Activated effector memory CD4-positive, alpha-beta T cell treated with anti-CD3 and anti-CD28 coated beads, Interleukin-2, amount 50 U/mL, for 16 hours (primary cell): ENCODE results near the gene SHISAL1.

ENCODE experiments used
- DNase-seq: peaks from one replicate; pipeline ENCODE4 v3.0.0-alpha.2; 2020

The SHISAL1 gene

GRCh38 chr22:44312766-44313165, at the start of gene SHISAL1:
SHISAL1 (minus strand) TSS chr22:44312951; CDS start chr22:44300945, 12,006 bp downstream.
- no peak for DNase-seq

DNA sequence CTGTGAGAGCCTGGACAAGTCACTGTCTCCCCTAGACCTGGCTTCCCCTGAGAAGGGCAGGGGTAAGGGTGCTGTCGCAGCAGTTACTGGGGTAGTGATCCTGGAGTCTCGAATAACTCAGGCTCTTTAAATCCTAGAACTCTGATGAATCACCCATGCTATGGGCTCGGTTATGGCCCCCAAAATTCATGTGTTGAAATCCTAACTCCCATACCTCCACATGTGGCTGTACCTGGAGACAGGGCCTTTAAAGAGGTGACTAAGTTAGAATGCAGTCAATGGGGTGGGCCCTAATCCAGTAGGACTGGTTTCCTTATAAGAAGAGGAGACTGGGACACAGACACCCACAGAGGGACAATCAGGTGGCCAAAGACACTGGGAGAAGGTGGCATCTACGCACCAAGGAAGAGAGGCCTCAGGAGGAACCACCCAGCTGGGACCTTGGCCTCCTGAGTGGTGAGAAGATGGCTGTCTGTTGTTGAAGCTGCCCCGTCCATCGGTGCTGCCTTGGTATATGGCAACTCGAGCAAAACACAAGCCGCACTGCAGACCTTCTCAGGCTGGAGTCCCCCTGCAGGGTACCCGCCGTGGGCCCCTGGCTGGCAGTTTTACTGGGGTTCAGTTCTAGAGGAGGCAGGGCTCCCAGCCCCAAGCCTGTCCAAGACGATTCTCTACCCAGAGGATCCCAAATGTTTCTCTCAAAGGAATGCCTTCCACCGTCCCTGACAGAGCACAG, 48.8 kb upstream of the SHISAL1 start:
- no peak for DNase-seq

GRCh38 chr22:44360668-44361381, 48.1 kb upstream of the SHISAL1 start:
- DNase-seq: no peak

DNA sequence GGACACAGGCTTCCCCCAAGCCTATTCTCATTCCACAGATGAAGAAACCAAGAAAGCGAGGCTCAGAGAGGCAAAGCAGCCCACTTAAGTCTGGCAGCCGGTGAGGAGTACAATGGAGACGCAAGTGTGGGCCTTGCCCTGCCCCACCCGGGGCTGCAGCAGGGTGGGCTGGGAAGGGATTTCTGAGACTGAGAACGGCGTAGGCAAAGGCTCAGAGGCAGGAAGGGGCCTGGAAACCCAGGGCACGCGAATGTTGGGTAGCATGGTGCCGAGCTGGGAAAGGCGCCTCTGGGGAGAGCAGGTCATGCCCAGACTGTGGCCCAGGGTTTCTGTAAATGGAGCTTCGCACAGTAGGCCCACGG, 47.5 kb upstream of the SHISAL1 start:
- DNase-seq: no peak

- DNase-seq: no peak
Measured at GRCh38 chr22:44359496-44360110, 46.9 kb upstream of the SHISAL1 start.

GRCh38 chr22:44358709-44359440, 46.1 kb upstream of the SHISAL1 start:
- peak; percentile 42 for DNase-seq

DNA sequence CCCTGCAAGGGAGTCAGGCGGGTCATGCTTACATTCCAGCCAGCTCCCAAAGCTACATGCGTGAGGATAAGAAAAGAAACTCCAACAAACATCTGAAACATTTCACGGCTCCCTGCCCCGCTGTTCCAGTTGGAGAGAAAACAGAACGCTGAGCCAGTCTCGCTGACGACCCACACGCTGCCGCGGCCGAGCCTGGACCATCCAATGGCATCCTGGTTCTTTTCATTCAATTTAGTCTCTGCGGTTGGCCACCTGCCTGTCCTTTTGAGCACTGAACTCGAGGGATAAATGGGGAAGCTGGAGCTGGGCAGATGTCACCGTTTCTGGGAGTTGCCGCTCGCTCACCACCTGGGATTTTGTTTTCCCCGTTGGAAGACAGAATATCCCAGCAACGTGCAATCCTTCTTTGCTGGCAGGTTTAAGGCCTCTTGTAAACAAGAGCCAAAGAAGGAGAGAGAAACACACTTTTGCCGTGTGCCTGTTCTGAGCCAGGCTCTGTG, 45.3 kb upstream of the SHISAL1 start:
- DNase-seq: peak; percentile 24

DNA sequence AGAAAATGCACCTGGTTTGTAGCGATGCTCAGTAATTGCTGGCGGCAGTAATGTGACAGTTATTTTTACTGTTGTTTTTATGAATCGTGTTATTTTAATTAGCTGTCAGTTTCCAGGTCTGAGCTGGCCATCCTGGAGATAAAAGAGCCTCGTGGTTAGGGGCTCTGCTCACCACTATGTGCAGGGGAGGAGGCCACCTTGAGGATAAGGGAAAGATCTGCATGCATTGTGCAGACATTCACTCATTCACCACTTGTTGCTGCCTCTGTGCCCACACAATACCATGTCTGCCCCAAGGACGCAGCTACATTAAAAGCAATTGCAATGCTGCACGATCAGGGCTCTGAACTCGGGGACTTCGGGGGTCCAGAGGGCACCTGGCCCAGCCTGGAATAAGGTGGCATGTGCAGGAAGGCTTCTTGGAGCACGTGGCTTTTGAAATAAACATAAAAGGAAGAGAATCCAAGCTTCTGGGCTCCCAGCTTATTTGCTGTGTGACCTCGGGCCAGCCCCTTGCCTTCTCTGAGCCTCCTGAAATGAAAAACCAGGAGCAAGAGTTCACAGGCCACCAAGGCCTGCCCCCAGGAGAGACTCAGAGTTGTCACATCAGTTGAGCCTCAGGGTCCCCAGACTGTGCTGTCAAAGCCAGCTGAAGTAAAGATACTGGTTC, 44.7 kb upstream of the SHISAL1 start:
- peak; percentile 22 for DNase-seq

- peak; percentile 22 for DNase-seq
Measured at GRCh38 chr22:44355716-44356070, 42.9 kb upstream of the SHISAL1 start.

GRCh38 chr22:44354288-44354687, 41.5 kb upstream of the SHISAL1 start:
- DNase-seq: peak; percentile 3

GRCh38 chr22:44353041-44353440, 40.3 kb upstream of the SHISAL1 start:
- DNase-seq: no peak

DNA sequence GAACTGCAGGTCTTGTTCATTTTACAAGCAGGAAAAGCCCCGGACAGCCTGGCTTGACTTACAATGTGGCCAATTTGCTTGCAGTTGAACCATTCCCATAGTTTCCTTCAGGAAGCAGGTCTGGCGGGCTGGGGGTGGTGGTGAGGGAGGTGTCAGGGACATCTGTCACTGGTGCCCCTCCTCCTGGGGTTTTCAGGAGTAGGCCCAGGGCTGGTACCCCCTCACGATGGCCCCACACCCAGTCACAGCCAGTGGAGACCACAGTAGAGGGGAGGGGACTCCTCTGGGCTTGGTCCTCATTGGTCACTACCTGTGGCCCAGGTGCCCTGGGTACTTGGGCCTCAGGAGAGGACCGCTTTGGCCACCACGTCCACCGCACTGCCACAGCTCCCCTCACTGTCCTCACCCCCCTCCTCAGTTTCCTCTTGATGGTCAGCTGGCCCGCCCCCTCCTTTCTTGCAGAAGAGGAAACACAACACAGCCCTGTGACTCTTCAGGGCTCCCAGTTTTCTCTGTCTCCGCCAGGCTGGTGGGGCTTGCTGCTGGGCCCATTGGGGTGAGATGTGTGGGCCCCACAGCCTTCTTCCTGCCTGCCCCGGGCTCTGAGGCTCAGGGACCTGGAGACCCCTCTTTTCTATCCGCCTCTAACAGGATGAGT, 39.8 kb upstream of the SHISAL1 start:
- no peak for DNase-seq

- no peak for DNase-seq
Measured at GRCh38 chr22:44351685-44352377, 39.1 kb upstream of the SHISAL1 start.

- no peak for DNase-seq
Measured at GRCh38 chr22:44351037-44351436, 38.3 kb upstream of the SHISAL1 start.

DNA sequence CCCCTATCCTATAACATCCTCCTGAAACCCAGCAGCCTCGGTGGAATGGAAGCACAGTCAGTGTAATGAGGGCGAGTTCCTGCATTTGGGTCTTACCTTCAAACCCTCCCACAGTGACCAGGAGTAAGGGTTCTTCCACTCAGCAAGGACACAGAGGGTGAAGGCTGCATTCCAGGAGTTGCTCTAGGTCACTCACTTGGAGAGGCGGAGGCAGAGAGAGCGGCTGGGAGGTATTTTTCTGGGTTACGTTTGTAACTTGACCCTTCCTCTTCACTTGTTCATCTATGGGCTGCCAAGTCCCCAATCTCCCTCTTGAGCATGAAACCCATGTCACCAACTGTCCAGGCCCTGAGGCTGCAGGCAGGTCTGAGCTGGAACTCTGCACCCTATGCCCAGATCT, 36.8 kb upstream of the SHISAL1 start:
- no peak for DNase-seq

DNA sequence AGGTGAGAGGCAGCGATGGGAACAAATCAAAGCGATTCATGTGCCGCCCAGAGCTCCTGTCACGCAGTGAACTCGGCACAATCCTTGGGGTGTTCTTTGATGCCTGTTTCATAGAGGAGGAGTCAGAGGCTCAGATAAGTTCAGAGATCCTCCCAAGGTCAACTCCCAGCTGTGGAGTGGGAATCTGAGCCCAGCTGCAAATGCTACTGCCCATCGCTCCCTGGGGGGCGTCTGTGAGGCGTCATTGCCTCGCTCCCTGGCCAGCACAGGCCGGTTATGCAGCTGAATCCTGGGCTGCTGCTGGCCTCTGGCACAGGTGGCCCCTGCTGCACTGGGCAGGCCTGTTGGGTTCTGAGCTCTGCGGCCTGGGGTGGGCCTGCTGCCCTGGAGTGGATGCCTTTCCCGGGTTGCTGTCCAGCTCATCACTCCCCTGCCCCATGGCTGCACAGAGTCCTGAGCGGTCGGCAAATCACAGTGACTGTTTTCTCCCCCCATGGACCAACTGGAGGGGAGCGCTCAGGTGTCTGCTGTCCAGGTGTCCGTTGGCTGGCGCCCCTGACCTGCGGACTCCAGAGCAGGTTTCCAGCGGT, 36.3 kb upstream of the SHISAL1 start:
- no peak for DNase-seq

DNA sequence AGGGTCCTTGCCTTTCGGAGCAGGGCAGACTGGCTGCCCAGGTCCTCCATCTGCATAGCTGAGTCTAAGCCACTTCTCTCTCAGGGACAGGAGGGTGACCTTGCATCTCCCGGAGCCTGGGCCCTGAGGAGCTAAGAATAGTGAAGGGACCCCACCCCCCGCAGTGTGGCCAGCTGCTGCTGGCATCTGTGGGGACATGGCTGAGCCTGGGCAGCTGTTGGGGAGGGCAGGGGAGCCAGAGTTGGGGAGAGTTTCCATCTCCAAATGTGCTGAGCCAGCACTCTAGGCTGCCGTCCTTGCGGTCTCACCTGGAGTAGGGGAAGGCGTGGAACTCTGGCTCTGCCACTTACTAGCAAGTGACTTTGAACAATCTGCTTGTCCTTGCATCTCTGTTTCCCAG, 34.8 kb upstream of the SHISAL1 start:
- DNase-seq: no peak

GRCh38 chr22:44347080-44347479, 34.3 kb upstream of the SHISAL1 start:
- no peak for DNase-seq

DNA sequence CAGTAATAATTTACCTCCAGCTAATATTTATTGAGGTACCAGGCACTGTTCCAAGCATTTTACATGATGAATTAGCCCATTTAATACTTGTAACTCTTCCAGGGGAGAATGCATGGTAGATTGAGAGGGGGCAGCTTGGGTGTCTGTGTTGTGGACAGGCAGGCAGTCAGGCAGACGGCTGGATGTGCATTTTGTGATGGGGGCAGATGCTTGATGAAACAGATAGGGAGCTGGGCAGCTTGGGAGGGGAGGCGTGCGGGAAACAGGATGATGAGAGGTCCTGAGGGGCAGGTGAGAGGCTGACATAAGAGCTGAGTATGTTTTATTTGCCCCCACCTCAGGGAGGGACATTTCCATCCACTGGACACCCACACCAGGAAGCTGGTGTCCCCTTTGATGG, 33.1 kb upstream of the SHISAL1 start:
- DNase-seq: no peak

GRCh38 chr22:44344407-44344806, 31.7 kb upstream of the SHISAL1 start:
- no peak for DNase-seq

DNA sequence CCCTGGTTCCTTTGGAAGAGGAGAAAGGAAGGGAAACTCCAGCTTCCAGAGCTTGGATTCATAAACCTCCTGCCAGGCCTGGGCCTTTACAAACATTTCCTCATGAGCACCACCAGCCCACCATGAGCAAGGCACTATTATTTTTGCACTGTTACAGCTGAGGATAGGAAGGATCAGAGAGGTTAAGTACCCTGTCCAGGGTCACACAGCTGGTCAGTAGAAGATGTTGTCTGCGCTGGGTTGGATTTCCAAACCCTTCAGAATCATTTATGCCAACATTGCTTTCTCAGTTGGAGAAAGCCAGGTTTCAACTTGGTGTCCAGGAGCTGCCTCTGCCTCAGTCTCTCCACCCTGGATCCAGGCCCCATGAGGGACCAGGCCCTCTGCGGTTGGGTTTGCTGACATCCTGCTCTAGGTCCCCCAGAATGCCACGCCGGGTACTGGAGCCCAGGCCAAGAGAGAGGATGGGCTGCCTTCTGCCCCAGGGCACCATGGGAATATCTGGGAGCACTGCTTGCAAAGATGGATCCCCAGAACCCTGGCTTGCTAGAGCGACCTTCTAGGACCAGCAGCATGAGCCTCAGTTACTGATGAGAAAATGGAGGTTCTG, 29.7 kb upstream of the SHISAL1 start:
- peak; percentile 57 for DNase-seq
